Right kidney (tissue), 1 donor: ENCODE data around the gene HIVEP3.

ENCODE experiments used
- DNase-seq: peaks from one replicate; pipeline ENCODE4 v3.0.0-alpha.2; 2016

The HIVEP3 gene

GRCh38 chr1:41461790-41462679 is 456.7 kb downstream of the HIVEP3 start:
- no peak for DNase-seq

GRCh38 chr1:41456847-41457540 is 461.7 kb downstream of the HIVEP3 start:
- no peak for DNase-seq
